Panc1 (cell line): ENCODE data around the gene DPH6. TPM values are rescaled to one million over a fixed set of nuclear protein-coding genes. Genes with fewer than 3 reads are reported as not detected.

Experiments
- ATAC-seq: fragments of 200-7000 bp; cut with Tn5 transposase; 2 replicates; pipeline ENCODE4 v1.9.1; 2020; ENCODE audit warnings: mild to moderate bottlenecking, moderate library complexity
- BruUV-seq: library from RNA; stranded (reverse); fragments of 400-500 nt; replicated peaks from 2 replicates; lab custom pipeline; 2021; lab: Mats Ljungman, UMichigan
- CTCF ChIA-PET: fragments of 300-600 bp; sonication (Branson Sonifier 250); formaldehyde crosslinking; loops from one replicate; lab custom pipeline; 2022; ENCODE audit warnings: antibody characterized with exemption; lab: Charles Lee
- POLR2A ChIA-PET: fragments of 300-600 bp; sonication (Branson Sonifier 250); formaldehyde crosslinking; loops from one replicate; lab custom pipeline; 2022; ENCODE audit warnings: antibody characterized with exemption; lab: Charles Lee
- DNase-seq: peaks from one replicate; pipeline ENCODE4 v3.0.0-alpha.2; 2010; ENCODE audit warnings: low read depth, low spot score
- H3K27ac ChIP-seq: 2 replicates; pipeline ENCODE4 v1.5.1; 2011; ENCODE audit warnings: mild to moderate bottlenecking, low read length, inconsistent platforms
- H3K27me3 ChIP-seq: fragments of 200-500 bp; sonication (Bioruptor generic); 2 replicates; pipeline ENCODE4 v1.6.0; 2014; ENCODE audit warnings: low read length, inconsistent platforms; ENCODE audit not compliant: control insufficient read depth, insufficient read depth
- H3K36me3 ChIP-seq: fragments of 200-500 bp; sonication (Bioruptor generic); 2 replicates; pipeline ENCODE4 v1.5.1; 2014; ENCODE audit warnings: inconsistent platforms, mild to moderate bottlenecking, low read length, moderate library complexity; ENCODE audit not compliant: control insufficient read depth, insufficient read depth
- H3K4me1 ChIP-seq: 2 replicates; pipeline ENCODE4 v1.5.1; 2011; ENCODE audit warnings: inconsistent platforms, mild to moderate bottlenecking, low read length, moderate library complexity; ENCODE audit not compliant: control insufficient read depth, insufficient read depth
- H3K4me3 ChIP-seq, 2 experiments: 2 replicates each; pipeline ENCODE4 v1.5.1; 2011 to 2012; ENCODE audit warnings: low read depth in 2 of 2, low read length in 2 of 2, mild to moderate bottlenecking in 2 of 2, inconsistent platforms in 1 of 2, moderate library complexity in 1 of 2
- H3K9me3 ChIP-seq: fragments of 200-500 bp; sonication (Bioruptor generic); 2 replicates; pipeline ENCODE4 v1.5.1; 2014; ENCODE audit warnings: low read depth, mild to moderate bottlenecking, inconsistent platforms, low read length, moderate library complexity; ENCODE audit not compliant: control insufficient read depth, insufficient read depth
- CTCF ChIP-seq: fragments of 450-650 bp; IDR thresholded peaks from 2 replicates; pipeline ENCODE4 v1.5.1; 2017; ENCODE audit warnings: mild to moderate bottlenecking
- POLR2AphosphoS5 ChIP-seq: IDR thresholded peaks from 2 replicates; pipeline ENCODE4 v1.6.1; 2012; ENCODE audit warnings: mild to moderate bottlenecking, low read depth, low read length, moderate library complexity
- REST ChIP-seq, 2 experiments: IDR thresholded peaks; 2 replicates each; pipeline ENCODE4 v1.6.1; 2011 to 2012; ENCODE audit warnings: low read depth in 2 of 2, control low read depth in 1 of 2, low read length in 1 of 2, mild to moderate bottlenecking in 1 of 2, moderate library complexity in 1 of 2; ENCODE audit not compliant: insufficient read depth in 1 of 2
- SIN3A ChIP-seq: IDR thresholded peaks from 2 replicates; pipeline ENCODE4 v1.6.1; 2012; ENCODE audit warnings: low read depth, mild to moderate bottlenecking, low read length, moderate library complexity, borderline replicate concordance; ENCODE audit not compliant: insufficient read depth
- TCF7L2 ChIP-seq: IDR thresholded peaks from 2 replicates; pipeline ENCODE4 v1.6.1; 2011; ENCODE audit warnings: mild to moderate bottlenecking, low read depth, low read length, inconsistent platforms
- in situ Hi-C: cut with HindIII; loops from 2 replicates; pipeline ENCODE4 v1.10.0; 2016; ENCODE audit warnings: low sequenced_read_pairs, low pct_unique_long_range_greater_than_20kb
- intact Hi-C: fragments of 100-400 bp; cut with micrococcal nuclease; formaldehyde crosslinking; loops from one replicate; pipeline ENCODE4 v1.10.0; 2022; ENCODE audit not compliant: unreplicated experiment
- total RNA-seq: library from RNA; stranded (reverse); gene quantifications from one replicate; pipeline ENCODE4 v1.2.1, GENCODE V29; 2021; ENCODE audit not compliant: unreplicated experiment

DPH6 gene
- total RNA-seq, 1 experiment from 2014 or later, result 24.0 TPM

- POLR2A ChIA-PET, result no interaction called here
- intact Hi-C loops, result no loop called here
- in situ Hi-C loops, result no loop called here
- Histone ChIP-seq H3K27me3 (no peaks in the 10 kb centered on the region), H3K27ac (no peak overlapping the region), H3K4me1 (no peaks in the 10 kb centered on the region), H3K36me3 (no peaks in the 10 kb centered on the region), H3K4me3 (no peak overlapping the region), H3K9me3 (no peaks in the 10 kb centered on the region)
- no peak for DNase-seq
- CTCF ChIA-PET, result no interaction called here
- ATAC-seq, result no peak
- no peak for TF ChIP-seq POLR2AphosphoS5
- TF ChIP-seq REST (IDR thresholded peaks at IDR 0.05; ENCODE audit: insufficient read depth in 1 of 2, low read depth in 2 of 2, low read length in 1 of 2), result no peak
- TF ChIP-seq TCF7L2, result no peak
- no peak for TF ChIP-seq CTCF
- TF ChIP-seq SIN3A, result no peak
- no TSS peak for BruUV-seq
These were observed 14.3 kb upstream of the DPH6 start for GRCh38 chr15:35560258-35560657.

- ATAC-seq, result no peak
- H3K9me3 ChIP-seq, result no peaks in the 10 kb centered on the region
- TF ChIP-seq REST (IDR thresholded peaks at IDR 0.05; ENCODE audit: insufficient read depth in 1 of 2, low read depth in 2 of 2, low read length in 1 of 2) (no peak), CTCF (no peak), SIN3A (no peak), POLR2AphosphoS5 (no peak), TCF7L2 (no peak)
- intact Hi-C loops (no loop called here), in situ Hi-C loops (no loop called here)
- no TSS peak for BruUV-seq
- no peaks in the 10 kb centered on the region for H3K36me3 ChIP-seq
- CTCF ChIA-PET, result no interaction called here
- DNase-seq, result no peak
- no peaks in the 10 kb centered on the region for H3K4me1 ChIP-seq
- H3K27ac ChIP-seq, result no peak overlapping the region
- no peaks in the 10 kb centered on the region for H3K27me3 ChIP-seq
- H3K4me3 ChIP-seq, result no peak overlapping the region
- POLR2A ChIA-PET, result no interaction called here
These were observed 13.7 kb upstream of the DPH6 start for GRCh38 chr15:35559683-35560082.
